ENCODE results near the gene KRT6A.

Gene KRT6A

DNA sequence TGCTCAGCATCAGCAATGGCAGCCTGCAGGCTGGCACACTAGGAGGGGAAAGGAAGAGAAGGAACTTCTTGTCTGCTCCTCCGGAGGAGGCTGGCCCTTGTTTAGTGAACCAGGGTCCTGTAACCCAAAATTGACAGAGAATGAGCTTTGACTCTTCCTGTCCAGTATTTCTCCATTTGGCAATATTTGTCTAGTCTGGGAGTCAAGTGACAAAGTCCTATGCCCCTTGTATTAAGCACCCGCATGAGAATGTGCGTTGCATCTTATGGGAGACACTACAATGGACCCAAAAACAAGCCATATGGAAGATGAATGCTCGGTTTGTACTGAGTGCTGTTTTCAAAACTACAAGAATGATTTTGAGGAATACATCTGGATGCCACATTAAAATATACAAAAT, 23.2 kb downstream of the KRT6A start:
- Histone ChIP-seq H3K9me3 (ENCODE audit: control insufficient read depth, insufficient read depth, low read length) (no peaks in the 10 kb centered on the region), H4K20me1 (ENCODE audit: control insufficient read depth, insufficient read depth, low read depth, low read length) (no peaks in the 10 kb centered on the region), H3K9me2 (replicated peaks; ENCODE audit: control insufficient read depth, low read length) (no peaks in the 10 kb centered on the region), H3K27ac (ENCODE audit: low read depth, low read length) (no peak overlapping the region), H3F3A (ENCODE audit: control insufficient read depth, insufficient read depth) (no peaks in the 10 kb centered on the region), H3K4me3 (ENCODE audit: low read length) (no peak overlapping the region), H3K4me2 (ENCODE audit: low read length) (no peak overlapping the region), H3K36me3 (ENCODE audit: control insufficient read depth, low read length) (no peaks in the 10 kb centered on the region), H3K27me3 (ENCODE audit: control insufficient read depth, low read length) (no peaks in the 10 kb centered on the region; the same call in 1 of the 2 replicates), H3K4me1 (ENCODE audit: control insufficient read depth, low read length) (no peaks in the 10 kb centered on the region), H3K79me2 (ENCODE audit: control insufficient read depth, low read length) (no peaks in the 10 kb centered on the region)
- TF ChIP-seq, protein P1, sequence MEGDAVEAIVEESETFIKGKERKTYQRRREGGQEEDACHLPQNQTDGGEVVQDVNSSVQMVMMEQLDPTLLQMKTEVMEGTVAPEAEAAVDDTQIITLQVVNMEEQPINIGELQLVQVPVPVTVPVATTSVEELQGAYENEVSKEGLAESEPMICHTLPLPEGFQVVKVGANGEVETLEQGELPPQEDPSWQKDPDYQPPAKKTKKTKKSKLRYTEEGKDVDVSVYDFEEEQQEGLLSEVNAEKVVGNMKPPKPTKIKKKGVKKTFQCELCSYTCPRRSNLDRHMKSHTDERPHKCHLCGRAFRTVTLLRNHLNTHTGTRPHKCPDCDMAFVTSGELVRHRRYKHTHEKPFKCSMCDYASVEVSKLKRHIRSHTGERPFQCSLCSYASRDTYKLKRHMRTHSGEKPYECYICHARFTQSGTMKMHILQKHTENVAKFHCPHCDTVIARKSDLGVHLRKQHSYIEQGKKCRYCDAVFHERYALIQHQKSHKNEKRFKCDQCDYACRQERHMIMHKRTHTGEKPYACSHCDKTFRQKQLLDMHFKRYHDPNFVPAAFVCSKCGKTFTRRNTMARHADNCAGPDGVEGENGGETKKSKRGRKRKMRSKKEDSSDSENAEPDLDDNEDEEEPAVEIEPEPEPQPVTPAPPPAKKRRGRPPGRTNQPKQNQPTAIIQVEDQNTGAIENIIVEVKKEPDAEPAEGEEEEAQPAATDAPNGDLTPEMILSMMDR (IDR thresholded peaks at IDR 0.05; ENCODE audit: low read depth, low read length, poor library complexity, severe bottlenecking), result no peak
- no peak for TF ChIP-seq EZH2phosphoT487 (IDR thresholded peaks at IDR 0.05; ENCODE audit: borderline replicate concordance, low read length)

DNA sequence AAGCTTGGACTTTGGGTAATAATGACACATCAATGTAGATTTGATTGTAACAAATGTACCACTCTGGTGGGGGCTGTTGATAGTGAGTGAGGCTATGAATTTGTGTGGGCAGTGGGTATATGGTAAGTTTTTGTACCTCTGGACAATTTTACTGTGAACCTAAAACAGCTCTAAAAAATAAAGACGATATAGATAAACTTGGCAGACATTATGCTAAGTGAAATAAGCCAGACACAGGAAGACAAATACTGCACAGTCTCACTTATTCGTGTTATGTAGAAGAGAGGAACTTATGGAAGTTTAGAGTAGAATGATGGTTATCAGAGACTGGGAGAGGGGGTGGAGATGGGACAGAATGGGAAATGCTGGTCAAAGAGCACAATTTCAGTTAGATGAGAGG, 28.2 kb downstream of the KRT6A start:
- no peaks in the 10 kb centered on the region for H3F3A ChIP-seq (ENCODE audit: control insufficient read depth, insufficient read depth)
- no peak overlapping the region for H3K4me2 ChIP-seq (ENCODE audit: low read length)
- no peaks in the 10 kb centered on the region for H4K20me1 ChIP-seq (ENCODE audit: control insufficient read depth, insufficient read depth, low read depth, low read length)
- no peaks in the 10 kb centered on the region for H3K36me3 ChIP-seq (ENCODE audit: control insufficient read depth, low read length)
- H3K27ac ChIP-seq (ENCODE audit: low read depth, low read length), result no peak overlapping the region
- H3K9me3 ChIP-seq (ENCODE audit: control insufficient read depth, insufficient read depth, low read length), result no peaks in the 10 kb centered on the region
- no peak for TF ChIP-seq EZH2phosphoT487 (IDR thresholded peaks at IDR 0.05; ENCODE audit: borderline replicate concordance, low read length)
- TF ChIP-seq, protein P1 (IDR thresholded peaks at IDR 0.05; ENCODE audit: low read depth, low read length, poor library complexity, severe bottlenecking), result no peak
- no peaks in the 10 kb centered on the region for H3K9me2 ChIP-seq (replicated peaks; ENCODE audit: control insufficient read depth, low read length)
- no peaks in the 10 kb centered on the region for H3K79me2 ChIP-seq (ENCODE audit: control insufficient read depth, low read length)
- no peak overlapping the region for H3K4me3 ChIP-seq (ENCODE audit: low read length)
- H3K27me3 ChIP-seq (ENCODE audit: control insufficient read depth, low read length), result peaks cover 7% of the 10 kb centered on the region
- H3K4me1 ChIP-seq (ENCODE audit: control insufficient read depth, low read length), result no peaks in the 10 kb centered on the region

DNA sequence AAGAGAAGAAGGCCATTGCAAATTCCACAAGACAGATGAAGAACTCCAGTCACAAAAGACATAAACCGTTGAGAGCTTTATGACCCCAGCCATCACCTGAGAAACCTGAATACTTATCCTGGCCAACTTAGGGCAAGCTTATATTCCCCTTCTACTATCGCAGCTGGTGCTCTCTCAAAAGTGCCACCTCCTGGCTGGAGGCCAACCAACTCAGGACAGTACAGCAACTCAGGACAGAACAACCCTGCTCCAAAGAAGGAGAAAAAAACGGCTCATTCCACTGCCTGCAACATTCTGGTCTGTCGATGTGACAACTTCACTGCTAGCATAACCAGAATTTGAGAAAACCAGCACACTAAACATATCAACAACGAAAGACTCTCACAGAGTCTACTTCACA, 31.4 kb downstream of the KRT6A start:
- H3K4me1 ChIP-seq (ENCODE audit: control insufficient read depth, low read length), result no peaks in the 10 kb centered on the region
- no peak overlapping the region for H3K4me3 ChIP-seq (ENCODE audit: low read length)
- TF ChIP-seq, protein P1 (IDR thresholded peaks at IDR 0.05; ENCODE audit: low read depth, low read length, poor library complexity, severe bottlenecking), result no peak
- no peak for TF ChIP-seq EZH2phosphoT487 (IDR thresholded peaks at IDR 0.05; ENCODE audit: borderline replicate concordance, low read length)

DNA sequence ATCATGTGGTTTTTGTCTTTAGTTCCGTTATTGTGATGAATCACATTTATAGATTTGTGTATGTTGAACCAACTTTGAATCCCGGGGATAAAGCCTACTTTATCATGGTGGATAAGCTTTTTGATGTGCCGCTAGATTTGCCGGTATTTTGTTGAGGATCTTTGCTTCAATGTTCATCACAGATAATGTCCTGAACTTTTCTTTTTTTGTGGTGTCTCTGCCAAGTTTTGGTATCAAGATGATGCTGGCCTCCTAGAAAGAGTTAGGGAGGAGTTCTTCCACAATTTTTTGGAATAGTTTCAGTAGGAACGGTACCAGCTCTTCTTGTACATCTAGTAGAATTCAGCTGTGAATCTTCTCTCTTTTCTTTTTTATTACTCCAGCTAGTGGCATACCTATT, 34.2 kb downstream of the KRT6A start:
- Histone ChIP-seq H3K36me3 (ENCODE audit: control insufficient read depth, low read length) (no peaks in the 10 kb centered on the region), H3K27me3 (ENCODE audit: control insufficient read depth, low read length) (peaks cover 18% of the 10 kb centered on the region), H3K4me3 (ENCODE audit: low read length) (no peak overlapping the region), H3K79me2 (ENCODE audit: control insufficient read depth, low read length) (no peaks in the 10 kb centered on the region), H3K4me1 (ENCODE audit: control insufficient read depth, low read length) (no peaks in the 10 kb centered on the region), H3K9me2 (replicated peaks; ENCODE audit: control insufficient read depth, low read length) (no peaks in the 10 kb centered on the region), H3K4me2 (ENCODE audit: low read length) (no peak overlapping the region), H4K20me1 (ENCODE audit: control insufficient read depth, insufficient read depth, low read depth, low read length) (no peaks in the 10 kb centered on the region), H3K9me3 (ENCODE audit: control insufficient read depth, insufficient read depth, low read length) (no peaks in the 10 kb centered on the region), H3K27ac (ENCODE audit: low read depth, low read length) (no peak overlapping the region), H3F3A (ENCODE audit: control insufficient read depth, insufficient read depth) (no peaks in the 10 kb centered on the region)
- TF ChIP-seq, protein P1 (IDR thresholded peaks at IDR 0.05; ENCODE audit: low read depth, low read length, poor library complexity, severe bottlenecking), result no peak
- TF ChIP-seq EZH2phosphoT487 (IDR thresholded peaks at IDR 0.05; ENCODE audit: borderline replicate concordance, low read length), result no peak

More for the DNA sequence above, 31.4 kb downstream of the KRT6A start:
- Histone ChIP-seq H3K27ac (ENCODE audit: low read depth, low read length) (no peak overlapping the region), H3K9me2 (replicated peaks; ENCODE audit: control insufficient read depth, low read length) (no peaks in the 10 kb centered on the region), H4K20me1 (ENCODE audit: control insufficient read depth, insufficient read depth, low read depth, low read length) (no peaks in the 10 kb centered on the region), H3F3A (ENCODE audit: control insufficient read depth, insufficient read depth) (no peaks in the 10 kb centered on the region), H3K36me3 (ENCODE audit: control insufficient read depth, low read length) (no peaks in the 10 kb centered on the region), H3K79me2 (ENCODE audit: control insufficient read depth, low read length) (no peaks in the 10 kb centered on the region), H3K4me2 (ENCODE audit: low read length) (no peak overlapping the region), H3K9me3 (ENCODE audit: control insufficient read depth, insufficient read depth, low read length) (no peaks in the 10 kb centered on the region), H3K27me3 (ENCODE audit: control insufficient read depth, low read length) (peaks cover 11% of the 10 kb centered on the region)
